HuH-7.5 (cell line): ENCODE measurements around the gene POU6F1.
A peak's percentile ranks its signal among the peaks of the same experiment; 100 is the strongest.
"Not testable (repeated sequence)": the region's sequence is repeated elsewhere in the genome, so short reads cannot be mapped to it uniquely, and the experiment has no call there.

Experiments
- DNase-seq: peaks from one replicate; pipeline ENCODE4 v3.0.0; 2011; ENCODE audit warnings: low spot score

The POU6F1 gene

DNA sequence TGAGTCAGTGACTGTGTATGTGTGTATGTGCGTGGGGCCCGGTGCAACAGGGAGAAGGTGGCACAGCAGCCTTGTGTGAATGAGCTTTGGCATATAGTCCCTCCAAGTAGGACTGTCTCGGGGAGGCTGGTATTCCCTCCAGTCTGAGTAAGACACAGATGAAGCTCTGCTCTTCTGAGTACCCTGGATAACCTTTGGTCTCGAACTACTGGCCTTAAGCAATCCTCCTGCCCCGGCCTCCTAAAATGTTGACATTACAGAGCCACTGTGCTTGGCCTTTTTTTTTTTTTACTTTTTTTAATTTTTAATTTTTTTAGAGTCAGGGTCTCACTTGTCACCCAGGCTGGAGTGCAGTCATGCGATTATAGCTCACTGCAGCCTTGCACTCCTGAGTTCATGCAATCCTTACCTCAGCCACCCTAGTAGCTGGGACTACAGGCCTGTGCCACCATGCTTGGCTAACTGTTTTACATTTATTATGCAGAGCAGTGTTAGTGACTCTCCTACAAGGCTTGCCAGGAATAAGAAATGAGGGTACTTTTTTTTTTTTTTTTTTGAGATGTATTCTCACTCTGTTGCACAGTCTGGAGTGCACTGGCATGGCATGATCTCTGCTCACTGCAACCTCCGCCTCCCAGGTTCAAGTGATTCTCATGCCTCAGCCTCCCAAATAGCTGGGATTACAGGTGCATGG is 11.4 kb upstream of the POU6F1 start:
- no peak for DNase-seq

DNA sequence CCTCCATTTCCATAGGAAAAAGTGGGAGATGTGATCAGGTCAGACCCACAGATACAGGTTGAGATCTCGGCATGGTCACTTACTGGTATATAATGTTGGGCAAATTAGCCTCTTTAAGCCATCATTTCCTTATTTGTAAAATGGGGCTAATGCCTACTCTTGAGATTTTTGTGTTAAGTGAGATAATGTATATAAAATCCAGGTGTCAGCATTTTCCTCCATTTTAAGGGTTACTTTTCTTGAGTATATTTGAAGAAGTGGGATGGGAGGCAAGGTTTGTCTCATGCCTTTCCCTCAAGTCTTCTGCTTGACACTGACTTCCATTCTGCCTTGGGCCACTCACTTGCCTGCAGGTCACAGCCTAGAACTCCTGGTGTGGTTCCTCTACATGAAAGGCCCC is 10.1 kb upstream of the POU6F1 start:
- no peak for DNase-seq

DNA sequence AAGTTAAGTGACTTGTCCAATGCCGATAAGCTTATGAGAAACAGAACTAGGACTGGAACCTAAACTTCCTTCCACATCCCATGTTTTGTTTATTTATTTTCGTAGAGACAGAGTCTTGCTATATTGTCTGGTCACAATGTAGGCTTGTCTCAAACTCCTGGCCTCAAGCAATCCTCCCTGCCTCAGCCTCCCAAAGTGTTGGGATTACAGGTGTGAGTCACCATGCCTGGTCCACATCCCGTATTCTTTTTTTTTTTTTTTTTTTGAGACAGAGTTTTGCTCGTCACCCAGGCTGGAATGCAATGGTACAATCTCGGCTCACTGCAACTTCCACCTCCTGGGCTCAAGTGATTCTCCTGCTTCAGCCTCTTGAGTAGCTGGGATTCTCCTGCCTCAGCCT is 9.2 kb upstream of the POU6F1 start:
- DNase-seq = not testable (repeated sequence)

DNA sequence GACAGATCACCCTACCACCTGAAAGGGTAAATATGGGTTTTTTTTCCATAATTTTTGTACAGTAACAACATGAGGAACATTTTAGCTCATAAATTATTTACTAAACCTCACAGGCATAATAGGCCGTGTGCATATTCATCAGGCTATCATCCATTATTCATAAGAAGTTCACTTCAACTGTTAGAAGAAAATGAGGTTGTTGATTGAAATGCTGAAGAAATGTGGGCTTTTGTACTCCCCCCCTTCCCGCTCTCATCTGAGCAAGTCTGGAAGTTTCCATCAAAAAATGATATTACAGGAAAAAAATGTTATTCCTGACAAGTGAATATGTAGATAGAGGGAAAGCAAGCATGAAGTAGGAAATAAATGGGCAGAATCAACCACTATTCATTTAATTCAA is 7.9 kb upstream of the POU6F1 start:
- DNase-seq = no peak

DNA sequence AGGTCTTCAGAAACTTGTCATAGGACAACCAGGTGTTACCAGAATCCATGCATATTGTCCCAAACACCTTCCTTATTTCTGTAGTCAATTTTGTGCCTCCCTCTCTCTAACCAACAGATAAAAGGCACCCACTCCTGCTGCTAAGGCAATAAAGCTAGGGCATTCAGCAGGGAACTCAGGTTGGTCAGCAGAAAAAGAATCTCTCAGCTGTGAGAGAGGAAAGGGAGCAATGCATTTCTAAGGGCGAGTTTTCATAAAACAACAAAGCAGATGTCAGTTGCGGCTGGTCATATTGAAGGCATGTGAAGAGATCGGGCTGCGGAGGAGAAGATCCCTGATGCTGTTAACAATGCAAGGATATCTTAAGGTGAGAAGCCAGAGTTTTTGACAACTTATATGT is 7.4 kb upstream of the POU6F1 start:
- no peak for DNase-seq

DNA sequence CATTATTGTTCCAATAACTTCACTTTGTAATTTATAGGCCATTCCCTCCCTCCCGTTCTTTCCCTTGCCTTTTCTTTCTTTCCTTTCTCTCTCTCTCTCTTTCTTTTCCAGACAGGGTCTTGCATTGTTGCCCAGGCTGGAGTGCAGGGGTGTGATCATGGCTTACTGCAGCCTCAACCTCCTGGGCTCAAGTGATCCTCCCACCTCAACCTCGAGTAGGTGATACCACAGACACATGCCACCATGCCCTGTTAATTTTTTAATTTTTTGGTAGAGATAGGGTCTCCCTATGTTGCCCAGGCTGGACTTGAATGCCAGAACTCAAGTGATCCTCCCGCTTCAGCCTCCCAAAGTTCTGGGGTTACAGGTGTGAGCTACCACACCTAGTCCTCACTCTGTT is 6.8 kb upstream of the POU6F1 start:
- no peak for DNase-seq

DNA sequence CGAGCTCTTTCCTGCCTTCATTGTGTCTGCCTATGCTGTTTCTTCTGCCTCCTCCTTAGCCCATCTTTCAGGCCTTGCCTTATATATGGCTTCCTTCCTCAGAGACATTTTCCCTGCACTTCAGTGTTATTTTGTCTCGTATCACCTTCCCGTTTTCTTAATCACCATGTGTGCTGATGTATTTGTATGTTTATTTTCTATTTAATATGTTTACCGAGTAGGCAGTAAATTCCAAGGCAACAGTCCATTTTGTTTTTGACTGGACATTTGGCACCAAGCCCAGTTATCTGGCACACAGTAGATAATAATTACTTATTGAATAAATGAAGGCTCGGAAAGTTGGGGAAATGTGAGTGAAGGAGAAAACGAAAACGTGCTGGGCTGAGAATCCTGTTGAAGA is 4.6 kb upstream of the POU6F1 start:
- DNase-seq = no peak

DNA sequence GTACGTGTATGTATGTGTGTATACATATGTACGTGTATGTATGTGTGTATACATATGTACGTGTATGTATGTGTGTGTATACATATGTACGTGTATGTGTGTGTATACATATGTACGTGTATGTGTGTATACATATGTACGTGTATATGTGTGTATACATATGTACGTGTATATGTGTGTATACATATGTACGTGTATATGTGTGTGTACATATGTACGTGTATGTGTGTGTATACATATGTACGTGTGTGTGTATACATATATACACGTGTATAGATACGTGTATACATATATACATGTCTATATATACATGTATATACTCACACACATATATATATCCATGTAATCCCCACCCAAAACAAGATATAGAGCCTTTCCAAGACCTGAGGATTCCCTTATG is 2.0 kb upstream of the POU6F1 start:
- DNase-seq = not testable (repeated sequence)

DNA sequence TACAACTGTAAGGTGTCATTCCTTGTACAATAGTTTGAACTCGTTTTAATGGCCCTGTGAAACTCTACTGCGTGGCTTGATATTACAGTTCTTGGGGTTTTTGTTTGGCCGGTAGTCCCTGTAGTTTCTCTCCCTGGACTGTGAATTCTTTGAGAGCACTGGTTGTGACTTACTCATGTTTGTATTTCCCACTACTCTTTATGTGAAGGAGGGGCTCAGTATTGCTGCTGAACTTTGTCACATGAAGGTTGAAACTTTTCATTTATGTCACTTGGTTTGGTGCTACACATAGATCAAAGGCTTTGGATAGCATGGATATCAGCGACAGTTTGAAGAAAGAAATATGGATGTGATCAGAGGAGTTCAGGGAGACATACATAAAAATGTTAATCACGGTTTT is 1.5 kb upstream of the POU6F1 start:
- DNase-seq = no peak

DNA sequence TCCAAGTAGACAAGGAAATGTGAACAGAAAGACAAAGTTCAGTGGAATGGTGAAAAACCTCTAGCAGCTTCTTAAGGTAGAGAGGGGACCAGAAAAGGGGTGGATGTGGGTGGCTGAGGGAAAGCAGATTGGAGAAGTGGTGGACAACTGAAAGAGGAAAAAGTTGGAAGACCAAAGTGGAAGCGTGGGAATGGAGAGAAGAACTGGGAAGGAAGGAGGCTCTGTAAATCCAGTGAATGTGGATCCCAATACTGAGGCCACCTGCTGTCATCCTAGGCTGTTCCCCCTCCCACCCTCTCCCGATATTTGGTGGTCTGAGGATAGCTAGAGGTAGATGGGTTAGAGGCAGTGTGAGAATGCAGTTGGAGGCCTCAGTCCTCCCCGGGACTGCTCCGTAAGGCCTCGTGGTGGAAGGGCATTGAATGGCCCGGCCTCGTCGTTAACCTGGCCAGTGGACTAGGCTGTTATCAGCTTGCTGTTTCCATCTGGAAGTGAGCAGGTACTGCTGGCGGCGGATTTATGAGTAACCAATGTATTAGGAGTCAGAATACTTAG is 822 bp upstream of the POU6F1 start:
- DNase-seq = peak; percentile 72

DNA sequence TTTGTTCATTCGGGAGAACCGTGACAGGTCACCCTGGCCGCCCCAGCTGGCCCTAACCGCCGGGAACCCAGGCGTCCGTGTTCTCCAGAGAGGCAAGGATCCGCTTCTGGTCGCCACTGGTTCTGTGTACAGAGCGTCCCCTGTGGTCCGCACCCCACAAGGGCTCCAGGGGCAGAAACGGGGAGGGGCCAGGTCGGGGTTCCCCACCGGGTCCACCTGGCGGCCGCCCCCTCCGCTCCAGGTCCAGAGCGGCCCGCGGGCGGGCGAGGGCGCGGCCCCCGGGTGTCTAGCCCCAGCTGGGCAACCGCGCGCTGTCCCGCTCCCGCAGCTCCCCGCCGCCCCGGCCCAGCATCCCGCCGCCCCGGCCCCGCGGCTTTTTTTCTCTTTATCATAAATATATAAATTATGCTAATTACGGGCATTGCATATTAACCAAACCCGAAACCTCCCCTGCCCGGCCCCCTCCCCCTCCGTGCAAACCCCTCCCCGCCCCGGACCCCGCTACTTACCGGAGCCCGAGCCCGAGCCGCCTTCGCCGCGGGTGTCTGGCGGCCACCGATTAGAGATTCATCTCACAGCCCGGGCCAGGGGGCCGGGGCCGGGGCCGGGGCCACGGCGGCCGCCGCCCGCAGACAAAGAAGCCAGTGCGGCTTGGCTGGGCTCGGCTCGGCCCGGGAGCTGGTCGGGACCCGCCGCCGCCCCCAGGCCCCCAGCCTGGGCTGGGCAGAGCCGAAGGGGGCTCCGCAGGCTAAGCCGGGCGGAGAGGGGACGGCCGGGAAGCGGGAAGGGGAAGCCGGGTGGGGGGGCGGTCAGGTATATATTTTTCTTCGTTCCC is 512 bp downstream of the POU6F1 start:
- peak; percentile 73 for DNase-seq

DNA sequence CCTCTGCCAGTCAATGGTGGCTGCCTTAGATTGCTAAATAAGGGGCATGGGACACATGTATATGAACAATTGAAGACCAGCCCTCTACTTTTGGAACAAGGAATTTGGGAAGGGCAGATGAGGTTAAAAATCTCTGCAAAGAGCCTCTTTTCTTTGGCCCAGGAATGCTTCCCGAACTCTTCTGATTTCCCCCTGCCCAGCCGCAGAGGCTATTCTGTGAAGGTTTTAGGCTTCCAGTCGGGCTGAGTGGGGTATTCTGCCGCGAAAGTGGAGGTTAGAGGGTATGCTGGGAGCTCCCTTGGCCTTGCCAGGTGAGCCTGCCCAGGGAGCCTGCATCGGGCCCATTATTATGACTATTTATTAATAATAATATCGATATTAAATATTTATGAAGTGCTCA is 1.2 kb downstream of the POU6F1 start:
- DNase-seq = no peak

DNA sequence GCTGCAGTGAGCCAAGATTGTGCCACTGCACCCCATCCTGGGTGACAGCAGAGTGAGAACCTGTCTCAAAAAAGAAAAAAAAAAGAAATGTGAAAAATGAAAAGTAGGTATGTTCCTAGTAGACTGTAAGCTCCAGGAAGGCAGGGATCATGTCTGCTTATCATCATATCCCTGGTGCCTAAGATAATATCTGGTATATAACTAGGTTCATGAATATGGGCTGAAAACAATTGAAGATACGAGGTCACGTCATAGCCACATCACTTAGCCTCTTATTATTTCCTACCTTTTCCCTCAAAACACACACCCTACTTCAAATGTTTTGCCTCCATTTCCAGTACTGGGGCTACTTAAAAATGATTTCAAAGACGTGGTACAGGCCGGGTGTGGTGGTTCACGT is 3.0 kb downstream of the POU6F1 start:
- no peak for DNase-seq

DNA sequence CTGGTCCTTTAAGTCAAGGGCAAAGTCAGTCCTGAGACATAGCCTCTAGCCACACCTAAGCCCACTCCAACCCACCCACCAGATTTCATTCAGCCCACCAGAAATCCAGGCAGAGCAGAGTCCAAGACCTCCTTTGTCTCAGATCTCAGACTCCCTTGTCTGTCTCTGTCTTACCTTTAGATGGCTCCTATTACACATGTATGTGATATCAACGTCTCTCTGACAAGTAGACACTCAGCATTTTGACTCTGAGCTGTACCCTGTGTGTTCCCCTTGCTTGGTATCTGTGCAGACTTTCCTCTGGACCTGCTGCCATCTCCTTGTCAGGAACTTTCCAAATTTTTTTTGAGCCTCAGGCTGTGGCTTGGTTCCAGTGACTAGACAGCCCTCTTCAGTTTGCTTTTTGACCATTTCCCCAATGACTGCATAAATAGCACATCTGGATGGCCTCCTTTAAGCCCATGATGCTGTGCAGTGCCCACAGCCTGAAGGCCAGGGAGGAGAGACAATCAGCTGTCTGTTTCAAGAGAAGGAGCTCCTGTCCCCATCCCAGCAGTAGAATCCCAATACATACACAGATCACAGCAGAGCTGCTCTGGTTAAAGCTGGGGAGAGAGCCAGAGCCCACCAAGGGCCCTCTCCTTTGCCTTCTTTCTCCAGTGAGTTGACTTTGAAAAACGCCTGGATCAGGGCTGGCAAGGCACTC is 7.0 kb downstream of the POU6F1 start:
- no peak for DNase-seq

DNA sequence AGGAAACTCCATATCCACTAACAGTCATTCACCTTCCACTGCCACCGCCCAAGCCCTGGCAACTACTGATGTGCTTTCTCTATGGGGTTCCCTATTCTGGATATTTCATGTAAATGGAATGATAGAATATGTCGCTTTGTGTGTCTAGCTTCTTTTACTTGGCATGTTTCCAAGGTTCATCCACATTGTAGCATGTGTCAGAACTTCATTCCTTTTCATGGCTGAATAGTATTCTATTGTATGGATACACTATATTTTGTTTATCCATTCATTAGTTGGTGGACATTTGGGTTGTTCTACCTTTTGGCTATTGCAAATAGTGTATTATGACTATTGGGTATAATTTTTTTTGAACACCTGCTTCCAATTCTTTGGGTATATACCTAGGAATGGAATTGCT is 8.6 kb downstream of the POU6F1 start:
- DNase-seq = no peak

DNA sequence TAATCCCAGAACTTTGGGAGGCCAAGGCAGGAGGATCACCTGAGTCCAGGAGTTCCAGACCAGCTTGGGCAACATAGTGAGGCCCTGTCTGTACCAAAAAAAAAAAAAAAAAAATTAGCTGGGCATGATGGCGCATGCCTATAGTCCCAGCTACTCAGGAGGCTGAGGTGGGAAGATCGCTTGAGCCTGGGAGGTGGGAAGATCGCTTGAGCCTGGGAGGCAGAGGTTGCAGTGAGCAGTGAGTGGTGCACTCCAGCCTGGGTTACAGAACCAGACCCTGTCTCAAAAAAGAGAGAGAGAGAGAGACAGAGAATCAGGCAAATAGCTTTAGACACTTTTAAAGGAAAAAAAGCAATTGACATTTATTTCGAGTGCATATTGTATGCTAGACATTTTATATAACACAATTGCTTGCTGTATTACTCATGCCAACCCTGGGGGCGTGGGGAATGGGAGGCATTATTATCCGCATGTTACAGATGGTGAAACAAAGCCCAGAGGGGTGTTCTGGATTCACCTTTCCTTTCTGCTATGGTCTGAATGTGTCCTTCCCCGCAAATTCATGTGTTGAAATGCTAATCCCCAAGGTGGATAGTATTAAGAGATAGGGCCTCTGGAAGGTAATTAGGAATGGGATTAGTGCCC is 9.7 kb downstream of the POU6F1 start:
- DNase-seq = no peak

DNA sequence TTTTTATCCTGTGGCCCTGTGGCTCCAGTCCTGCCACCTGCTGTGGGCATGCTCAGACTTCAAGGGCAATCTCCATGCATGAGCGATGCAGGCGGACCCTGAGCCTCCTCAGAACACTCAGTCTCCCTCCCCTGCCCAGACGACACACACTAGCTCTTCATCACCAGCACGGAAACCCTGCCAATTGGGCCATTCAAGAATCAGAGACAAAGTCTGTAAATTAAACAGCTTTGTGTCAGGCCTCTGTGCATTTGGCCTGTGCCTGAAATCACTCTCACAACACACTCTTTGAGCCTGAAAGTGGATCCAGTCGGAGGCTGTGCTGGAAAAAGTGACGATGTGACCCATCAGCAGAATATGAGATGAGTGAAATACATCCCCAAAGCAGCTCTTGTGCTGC is 12.5 kb downstream of the POU6F1 start:
- DNase-seq = no peak

DNA sequence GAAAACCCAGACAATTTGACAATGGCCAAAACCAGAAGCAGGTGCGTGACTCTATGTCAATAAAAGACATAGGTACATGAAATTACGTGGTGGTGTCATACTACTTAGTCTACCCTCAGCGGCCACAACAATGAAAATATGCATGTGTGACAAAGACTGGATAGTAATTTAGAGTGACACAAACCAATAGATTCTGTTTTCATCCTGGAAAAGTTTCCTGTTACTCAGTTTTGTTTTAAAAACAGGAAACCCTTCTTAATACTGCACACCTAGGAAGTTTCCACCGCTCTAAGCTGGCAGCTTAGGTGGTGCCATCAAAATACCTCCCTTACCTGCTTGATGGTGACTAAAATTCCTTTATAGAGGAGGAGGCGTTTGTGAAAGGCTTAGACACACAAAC is 15.1 kb downstream of the POU6F1 start:
- no peak for DNase-seq

DNA sequence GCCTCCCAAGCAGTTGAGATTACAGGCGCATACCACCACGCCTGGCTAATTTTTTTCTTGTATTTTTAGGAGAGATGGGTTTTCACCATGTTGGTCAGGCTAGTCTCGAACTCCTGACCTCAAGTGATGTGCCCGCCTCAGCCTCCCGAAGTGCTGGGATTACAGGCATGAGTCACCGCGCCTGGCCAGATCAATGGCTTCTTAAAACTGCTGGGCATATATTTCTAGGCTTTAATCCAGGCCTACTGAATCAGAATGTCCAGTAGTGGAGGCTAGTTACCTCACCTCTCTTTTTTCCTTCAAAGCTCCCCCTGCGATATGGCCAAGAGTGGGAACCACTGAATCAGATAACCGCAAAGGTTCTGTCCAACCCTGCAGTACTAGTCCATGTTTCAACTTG is 17.1 kb downstream of the POU6F1 start:
- no peak for DNase-seq

DNA sequence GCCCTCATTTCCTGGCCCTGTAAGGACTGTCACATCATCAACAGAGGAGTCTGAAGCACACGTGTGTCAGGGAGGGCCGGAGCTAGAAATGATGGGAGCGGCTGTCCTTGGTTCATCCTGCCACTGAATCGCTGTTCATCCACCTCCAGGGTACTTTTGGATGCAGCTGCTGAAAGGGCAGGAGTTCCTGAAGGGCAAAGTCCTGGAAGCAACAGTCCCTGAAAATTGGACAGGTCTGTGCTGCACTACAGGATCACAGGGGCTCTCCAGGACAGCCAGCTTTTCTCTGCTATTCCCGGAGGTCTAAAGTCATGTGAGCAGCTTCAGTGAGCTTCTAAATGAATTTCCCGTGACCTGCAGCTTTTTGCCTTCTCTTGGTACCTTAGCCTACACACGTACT is 17.7 kb downstream of the POU6F1 start:
- no peak for DNase-seq

DNA sequence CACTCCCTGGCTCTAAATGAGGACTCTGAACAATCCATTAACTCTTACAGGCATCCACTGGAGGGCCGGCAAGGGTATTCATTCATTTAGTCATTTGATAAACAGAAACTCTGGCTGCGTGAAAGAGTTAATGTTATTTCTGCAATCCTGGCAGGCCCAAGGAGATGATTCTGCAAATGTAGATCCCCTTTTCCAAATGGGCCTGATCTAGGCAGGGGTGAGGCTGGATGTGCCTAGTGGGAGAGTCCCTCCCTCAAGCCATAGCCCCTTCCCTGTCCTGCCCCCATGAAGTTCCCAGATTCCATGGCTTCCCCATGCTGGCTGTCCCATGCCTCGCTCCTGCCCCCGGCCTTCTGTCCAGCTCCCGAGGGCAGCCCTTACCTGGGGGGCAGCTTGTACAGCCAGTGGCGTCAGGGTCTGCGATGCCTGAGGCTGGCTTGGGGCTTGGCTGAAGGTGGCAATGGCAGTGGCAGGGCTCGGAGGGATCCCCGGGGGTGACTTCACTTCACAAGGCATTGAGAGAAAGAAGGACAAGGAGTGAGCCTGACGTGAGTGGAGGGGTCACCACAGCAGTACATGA is 18.4 kb downstream of the POU6F1 start:
- DNase-seq = no peak
